HG02571 (cell line): ENCODE results near the gene OR52E8.

ENCODE experiments used
- ATAC-seq: cut with Tn5 transposase; IDR thresholded peaks from one replicate; pipeline ENCODE4 v1.9.1; 2021; ENCODE audit warnings: mild to moderate bottlenecking, moderate library complexity; ENCODE audit not compliant: unreplicated experiment

Gene OR52E8

DNA sequence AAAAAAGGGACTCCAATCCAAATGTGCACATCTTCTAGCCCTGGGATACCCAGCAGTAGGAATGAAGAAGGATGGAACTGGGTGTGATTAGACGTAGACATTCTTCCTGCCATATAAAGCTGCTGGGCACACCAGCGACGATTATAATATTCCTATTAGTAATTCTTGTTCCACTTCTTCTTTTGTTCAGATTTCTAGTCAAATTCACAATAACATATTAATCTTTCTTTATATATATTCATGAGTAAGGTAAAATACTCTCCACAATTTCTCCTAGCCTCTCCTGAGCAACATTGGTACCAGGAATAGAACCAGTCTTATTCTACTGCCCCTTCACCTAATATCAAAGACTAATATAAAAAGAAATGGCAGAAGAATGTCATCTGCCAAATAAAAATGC is at the start of gene OR52E8:
Gene OR52E8, minus strand, starts transcription at position 101 of the 400 bp plus-strand sequence. Its CDS starts 0 bp downstream, at position 101.
- no peak for ATAC-seq

DNA sequence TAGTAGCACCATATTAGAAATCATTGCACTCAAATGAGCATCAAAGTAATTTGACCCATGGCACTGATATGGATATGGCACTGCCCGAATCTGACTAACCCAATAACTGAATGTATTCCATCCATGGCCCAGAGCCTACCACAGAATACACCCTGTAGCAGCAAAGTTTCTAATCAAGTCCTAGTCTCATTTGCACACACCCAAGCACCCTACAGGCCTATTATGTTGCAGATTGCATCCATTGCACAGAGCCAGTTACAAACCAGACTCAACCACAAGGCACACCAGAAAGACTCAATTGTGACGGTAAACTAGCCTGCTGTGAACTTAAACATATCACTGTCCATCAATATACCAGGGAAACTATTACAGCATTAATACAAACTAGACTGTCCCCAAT is 42.0 kb upstream of the OR52E8 start:
- ATAC-seq = no peak

- no peak for ATAC-seq
Measured at GRCh38 chr11:5892908-5893307, 35.4 kb upstream of the OR52E8 start, which contains the start of gene OR52E5. Gene OR52E5 (plus strand): TSS chr11:5893208. CDS start chr11:5900777, 7,569 bp downstream.

DNA sequence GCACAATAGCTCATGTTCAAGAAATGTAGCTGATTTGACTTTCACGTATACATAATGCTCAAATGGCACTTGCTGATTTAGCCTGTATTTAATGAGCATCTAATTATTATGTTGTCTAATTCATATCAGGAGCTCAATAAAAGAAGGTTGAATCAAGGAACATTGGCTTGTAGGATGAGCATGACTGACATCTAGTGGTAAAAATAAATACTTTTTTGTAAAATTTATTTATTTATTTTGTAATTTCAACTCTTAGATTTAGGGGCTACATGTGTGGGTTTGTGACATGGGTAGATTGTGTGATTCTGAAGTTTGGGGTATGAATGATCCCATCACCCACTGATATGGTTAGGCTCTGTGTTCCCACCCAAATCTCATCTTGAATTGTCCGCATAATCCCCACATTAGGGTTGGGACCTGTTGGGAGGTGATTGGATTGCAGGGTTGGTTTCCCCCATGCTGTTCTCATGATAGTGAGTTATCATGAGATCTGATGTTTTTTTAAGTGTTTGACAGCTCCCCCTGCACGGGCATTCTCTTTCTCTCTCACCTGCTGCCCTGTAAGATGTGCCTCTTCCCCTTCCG is 33.8 kb upstream of the OR52E8 start:
- ATAC-seq = no peak

GRCh38 chr11:5887661-5888060 is 30.2 kb upstream of the OR52E8 start:
- no peak for ATAC-seq

DNA sequence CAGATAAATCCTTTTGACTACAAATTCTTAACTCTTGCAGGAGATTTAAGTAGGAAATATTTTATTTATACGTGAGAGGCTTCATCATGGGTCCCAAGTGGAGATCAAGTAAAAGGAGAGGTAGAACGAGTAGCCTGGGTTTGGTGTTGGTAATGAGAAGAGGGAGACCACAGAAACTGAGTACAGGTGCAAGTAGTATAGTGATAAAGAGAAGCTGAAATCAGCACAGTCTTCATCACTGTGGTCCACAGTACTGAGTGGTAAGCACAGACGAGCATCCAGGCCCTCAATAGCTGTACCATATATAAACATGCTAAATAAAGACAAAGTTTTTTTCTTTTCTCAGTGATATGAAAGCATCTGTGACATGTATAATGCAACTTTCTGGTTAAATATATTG is 29.7 kb upstream of the OR52E8 start:
- no peak for ATAC-seq

- no peak for ATAC-seq
Measured at GRCh38 chr11:5881756-5882155, 24.3 kb upstream of the OR52E8 start.

GRCh38 chr11:5880329-5880728 is 22.8 kb upstream of the OR52E8 start, which contains the start of gene OR52E4:
Gene OR52E4 (plus strand): TSS chr11:5880629. CDS start chr11:5884293, 3,664 bp downstream.
- ATAC-seq = no peak

GRCh38 chr11:5878564-5878963 is 21.1 kb upstream of the OR52E8 start:
- no peak for ATAC-seq

DNA sequence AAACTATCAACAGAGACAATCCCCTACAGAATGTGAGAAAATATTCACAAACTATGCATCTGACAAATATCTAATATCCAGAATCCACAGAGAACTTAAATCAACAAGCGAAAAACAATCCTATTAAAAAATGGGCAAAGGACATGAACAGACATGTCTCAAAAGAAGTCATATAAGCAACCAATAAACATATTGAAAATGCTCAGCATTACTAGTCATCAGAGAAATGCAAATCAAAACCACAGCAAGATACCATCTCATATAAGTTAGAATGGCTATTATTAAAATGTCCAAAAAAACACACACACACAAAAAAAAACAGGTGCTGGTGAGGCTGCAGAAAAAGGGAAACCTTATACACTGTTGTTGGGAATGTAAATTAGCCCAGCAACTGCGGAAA is 8.3 kb upstream of the OR52E8 start:
- ATAC-seq = no peak

- no peak for ATAC-seq
Measured at GRCh38 chr11:5851002-5851401, 6.5 kb downstream of the OR52E8 start.

- ATAC-seq = no peak
Measured at GRCh38 chr11:5847711-5848110, 9.8 kb downstream of the OR52E8 start.

- no peak for ATAC-seq
Measured at GRCh38 chr11:5846701-5847100, 10.8 kb downstream of the OR52E8 start.

DNA sequence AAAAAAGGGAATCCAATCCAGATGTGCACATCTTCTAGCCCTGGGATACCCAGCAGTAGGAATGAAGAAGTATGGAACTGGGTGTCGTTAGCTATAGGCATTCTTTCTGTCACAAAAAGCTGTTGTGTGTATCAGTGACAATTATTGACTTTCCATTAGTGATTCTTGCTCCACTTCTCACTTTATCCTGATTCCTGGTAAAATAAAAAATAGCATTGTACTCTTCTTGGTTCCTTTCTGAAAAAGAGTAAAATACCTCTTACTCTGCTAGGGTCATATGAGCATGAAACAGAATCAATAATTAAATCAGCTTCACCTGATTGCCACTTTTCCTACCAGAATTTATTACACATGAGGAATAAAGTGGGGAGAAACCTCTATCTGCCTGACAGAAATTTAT is 15.7 kb downstream of the OR52E8 start, which contains the start of gene OR52E6:
Gene OR52E6, minus strand, starts transcription at position 101 of the 400 bp plus-strand sequence. Its CDS starts 0 bp downstream, at position 101.
- no peak for ATAC-seq

- no peak for ATAC-seq
Measured at GRCh38 chr11:5837695-5838094, 19.8 kb downstream of the OR52E8 start.

GRCh38 chr11:5833446-5833845 is 24.0 kb downstream of the OR52E8 start:
- no peak for ATAC-seq

- ATAC-seq = no peak
Measured at GRCh38 chr11:5831196-5831829, 26.2 kb downstream of the OR52E8 start.

GRCh38 chr11:5818245-5818886 is 39.1 kb downstream of the OR52E8 start:
- ATAC-seq = no peak

DNA sequence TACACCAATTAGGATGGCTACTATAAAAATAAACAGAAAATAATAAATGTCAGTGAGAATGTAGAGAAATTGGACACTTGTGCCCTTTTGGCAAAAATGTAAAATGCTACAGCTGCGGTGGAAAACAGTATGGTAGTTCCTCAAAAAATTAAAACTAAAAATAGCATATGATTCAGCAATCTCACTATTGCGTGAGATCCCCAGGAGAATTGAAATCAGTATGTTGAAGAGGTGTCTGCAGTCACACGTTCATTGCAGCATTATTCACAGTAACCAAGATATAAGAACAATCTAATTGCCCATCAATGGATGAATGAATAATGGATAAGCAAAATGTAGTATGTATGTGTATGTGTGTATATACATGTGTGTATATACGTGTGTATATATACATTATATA is 42.0 kb downstream of the OR52E8 start:
- no peak for ATAC-seq

GRCh38 chr11:5809905-5810795 is 47.3 kb downstream of the OR52E8 start:
- ATAC-seq = no peak

DNA sequence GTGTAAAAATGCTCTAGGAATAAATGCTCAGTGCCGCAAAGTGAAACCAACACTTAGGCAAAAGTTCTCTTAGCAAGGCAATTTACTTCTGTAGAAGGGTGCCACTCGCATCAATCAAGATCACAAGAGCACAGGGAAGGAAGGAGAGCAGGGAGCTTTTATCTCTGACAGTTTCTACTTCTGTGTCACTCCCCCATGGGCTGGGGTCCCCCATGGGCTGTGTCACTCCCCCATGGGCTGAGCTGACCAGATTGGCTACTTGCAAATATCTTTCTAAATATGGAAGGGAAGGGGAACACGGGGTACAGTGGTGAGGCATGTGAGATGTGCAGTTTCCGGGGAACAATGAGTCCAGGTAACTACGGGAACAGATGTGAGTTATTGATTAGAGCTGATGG is 48.4 kb downstream of the OR52E8 start:
- ATAC-seq = peak; percentile 22
